BJ (cell line): ENCODE data around the gene PACRG. TPM values are rescaled to one million over a fixed set of nuclear protein-coding genes. Genes with fewer than 3 reads are reported as not detected.

Experiments used
- CTCF ChIA-PET: fragments of 350-600 bp; formaldehyde crosslinking; extraction: SDS; loops from one replicate; lab custom pipeline; 2021; ENCODE audit warnings: antibody characterized with exemption, inconsistent platforms; lab: Yijun Ruan, JAX
- POLR2A ChIA-PET: fragments of 300-600 bp; sonication (Branson Sonifier 250); formaldehyde crosslinking; extraction: SDS; loops from one replicate; lab custom pipeline; 2021; ENCODE audit warnings: antibody characterized with exemption; lab: Charles Lee
- DNase-seq: peaks from one replicate; pipeline ENCODE4 v3.0.0-alpha.2; 2011; ENCODE audit warnings: low read depth
- H3K27me3 ChIP-seq: 2 replicates; pipeline ENCODE4 v1.6.0; 2011; ENCODE audit warnings: low read length; ENCODE audit not compliant: control insufficient read depth, insufficient read depth
- H3K36me3 ChIP-seq: 2 replicates; pipeline ENCODE4 v1.5.1; 2011; ENCODE audit warnings: low read length; ENCODE audit not compliant: control insufficient read depth, insufficient read depth
- H3K4me3 ChIP-seq: 2 replicates; pipeline ENCODE4 v1.5.1; 2011; ENCODE audit warnings: low read depth, mild to moderate bottlenecking, control low read depth, low read length
- CTCF ChIP-seq: IDR thresholded peaks from 2 replicates; pipeline ENCODE4 v1.5.1; 2011; ENCODE audit warnings: low read depth, mild to moderate bottlenecking, control low read depth, inconsistent platforms, low read length, moderate library complexity; ENCODE audit not compliant: insufficient read depth
- polyA plus RNA-seq: library from polyadenylated mRNA; depleted of rRNA; stranded (reverse); fragments of >200 nt; gene quantifications from 2 replicates; pipeline ENCODE4 v1.2.3, GENCODE V29; 2011

The PACRG gene
- polyA plus RNA-seq, 1 experiment: 0.20 TPM

DNA sequence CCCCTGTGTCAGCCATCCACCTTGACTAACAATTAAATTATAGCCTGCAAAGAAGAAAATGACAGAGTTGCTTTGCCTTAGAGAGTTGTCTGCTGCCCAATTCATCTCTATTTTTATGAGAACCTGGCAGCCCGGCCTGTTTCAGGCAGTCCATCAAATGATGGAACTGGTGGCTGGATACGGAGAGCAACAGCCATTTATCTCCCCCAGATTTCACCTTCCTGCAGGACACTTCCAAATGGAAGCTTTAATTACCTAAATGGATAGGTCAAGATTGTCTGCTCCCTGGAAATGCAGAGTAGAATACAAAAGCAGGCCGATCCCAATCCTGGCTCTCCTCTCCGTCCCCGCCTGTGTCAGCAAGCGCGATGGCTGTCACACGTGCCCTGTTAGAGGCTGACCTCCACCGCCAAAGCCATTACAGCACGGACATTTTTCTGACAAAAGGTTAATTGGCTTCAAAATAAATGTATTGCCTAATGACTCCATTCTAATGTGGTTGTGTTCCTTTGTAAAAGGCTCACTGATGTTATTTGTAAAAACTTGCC lies 86.7 kb downstream of the PACRG start:
- Histone ChIP-seq H3K4me3 (no peak overlapping the region), H3K36me3 (no peaks in the 10 kb centered on the region), H3K27me3 (no peaks in the 10 kb centered on the region)
- no peak for TF ChIP-seq CTCF
- no peak for DNase-seq
- POLR2A ChIA-PET: no interaction called here
- CTCF ChIA-PET: no interaction called here

GRCh38 chr6:162817196-162817595 lies 89.4 kb downstream of the PACRG start:
- ChIA-PET CTCF (no interaction called here), POLR2A (no interaction called here)
- no peak for TF ChIP-seq CTCF
- no peak for DNase-seq
- no peaks in the 10 kb centered on the region for H3K27me3 ChIP-seq
- H3K36me3 ChIP-seq: no peaks in the 10 kb centered on the region
- no peak overlapping the region for H3K4me3 ChIP-seq

DNA sequence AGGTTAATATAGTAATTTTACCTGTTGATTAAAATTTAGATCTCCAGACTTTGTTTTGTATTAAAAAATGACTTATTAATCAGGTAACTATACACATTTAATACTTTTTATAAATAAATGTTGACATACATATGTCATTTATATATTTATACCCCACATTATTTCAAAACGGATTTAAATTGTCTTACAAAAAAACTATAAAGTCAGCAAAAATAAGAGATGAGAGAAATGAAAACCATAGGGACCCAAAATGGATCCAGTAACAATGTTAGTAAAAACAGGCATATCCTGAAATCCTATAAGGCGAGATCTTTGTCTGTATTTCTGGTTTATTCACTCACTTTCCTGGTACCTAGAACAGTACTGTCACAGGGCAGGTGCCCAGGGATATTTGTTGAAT lies 91.5 kb downstream of the PACRG start:
- H3K4me3 ChIP-seq: no peak overlapping the region
- TF ChIP-seq CTCF: no peak
- H3K27me3 ChIP-seq: no peaks in the 10 kb centered on the region
- no peaks in the 10 kb centered on the region for H3K36me3 ChIP-seq
- DNase-seq: no peak
- ChIA-PET CTCF (no interaction called here), POLR2A (no interaction called here)

- Histone ChIP-seq H3K4me3 (no peak overlapping the region), H3K36me3 (no peaks in the 10 kb centered on the region), H3K27me3 (no peaks in the 10 kb centered on the region)
- DNase-seq: no peak
- POLR2A ChIA-PET: no interaction called here
- no peak for TF ChIP-seq CTCF
- CTCF ChIA-PET: no interaction called here
These were observed 93.3 kb downstream of the PACRG start for GRCh38 chr6:162821102-162821501.

GRCh38 chr6:162825597-162825996 lies 97.8 kb downstream of the PACRG start:
- CTCF ChIA-PET: no interaction called here
- H3K27me3 ChIP-seq: no peaks in the 10 kb centered on the region
- H3K4me3 ChIP-seq: no peak overlapping the region
- no peak for DNase-seq
- no peak for TF ChIP-seq CTCF
- H3K36me3 ChIP-seq: no peaks in the 10 kb centered on the region
- POLR2A ChIA-PET: no interaction called here
